RWPE1 (cell line): ENCODE data around the gene PDE8B.

ENCODE experiments used
- CTCF ChIA-PET: fragments of 350-600 bp; sonication (Branson Sonifier 250); formaldehyde crosslinking; extraction: SDS; loops from one replicate; lab custom pipeline; 2021; lab: Yijun Ruan, JAX
- POLR2A ChIA-PET: fragments of 400-600 bp; formaldehyde crosslinking; extraction: SDS; loops from one replicate; lab custom pipeline; 2020; ENCODE audit warnings: antibody characterized with exemption; ENCODE audit not compliant: low non-redundant PET; lab: Yijun Ruan, JAX
- DNase-seq: peaks from one replicate; pipeline ENCODE4 v3.0.0; 2012; ENCODE audit warnings: low spot score
- H3K27ac ChIP-seq: fragments of 450-650 bp; 2 replicates; pipeline ENCODE4 v1.5.1; 2017
- CTCF ChIP-seq: fragments of 450-650 bp; conservative IDR thresholded peaks from 2 replicates; pipeline ENCODE4 v1.5.1; 2017; ENCODE audit warnings: low read depth, mild to moderate bottlenecking

The PDE8B gene

GRCh38 chr5:77423022-77423750 lies 212.7 kb downstream of the PDE8B start:
- CTCF ChIA-PET, result interaction anchor here (1.4 kb wide), 1 partner anchor 137 kb away, joined by 4 read pairs; no protein-coding TSS in a partner anchor
- TF ChIP-seq CTCF, result no peak

GRCh38 chr5:77424921-77425320 lies 214.4 kb downstream of the PDE8B start:
- no peak for DNase-seq
- no peak overlapping the region for H3K27ac ChIP-seq
- CTCF ChIA-PET, result interaction anchor here (1.5 kb wide), 1 partner anchor 12 kb away, joined by 5 read pairs; no protein-coding TSS in a partner anchor
- POLR2A ChIA-PET, result no interaction called here
- TF ChIP-seq CTCF, result no peak

More at GRCh38 chr5:77423022-77423750, 212.7 kb downstream of the PDE8B start:
- H3K27ac ChIP-seq, result no peak overlapping the region
- DNase-seq, result no peak
- POLR2A ChIA-PET, result no interaction called here

- no peak for TF ChIP-seq CTCF
- POLR2A ChIA-PET, result no interaction called here
- no peak for DNase-seq
- no peak overlapping the region for H3K27ac ChIP-seq
- CTCF ChIA-PET, result interaction anchor here (0.6 kb wide), 1 partner anchor 8 kb away, joined by 3 read pairs; no protein-coding TSS in a partner anchor
These were observed 214.9 kb downstream of the PDE8B start for GRCh38 chr5:77425420-77425819.

GRCh38 chr5:77425998-77426659 lies 215.6 kb downstream of the PDE8B start:
- ChIA-PET POLR2A (no interaction called here), CTCF (interaction anchor here (0.6 to 1.6 kb wide), 3 partner anchors 9 to 521 kb away, joined by 3 to 4 read pairs (median 3); no protein-coding TSS in a partner anchor)
- no peak for DNase-seq
- no peak overlapping the region for H3K27ac ChIP-seq
- no peak for TF ChIP-seq CTCF

- ChIA-PET CTCF (interaction anchor here (0.6 to 1.6 kb wide), 2 partner anchors 10 to 521 kb away, joined by 3 to 4 read pairs; no protein-coding TSS in a partner anchor), POLR2A (no interaction called here)
- no peak for DNase-seq
- H3K27ac ChIP-seq, result no peak overlapping the region
- no peak for TF ChIP-seq CTCF
These were observed 216.2 kb downstream of the PDE8B start for GRCh38 chr5:77426670-77427069.

- no peak for DNase-seq
- H3K27ac ChIP-seq, result no peak overlapping the region
- TF ChIP-seq CTCF, result no peak
- ChIA-PET CTCF (interaction anchor here (0.5 to 1.6 kb wide), 3 partner anchors 8 to 342 kb away, joined by 3 to 4 read pairs (median 3); no protein-coding TSS in a partner anchor), POLR2A (no interaction called here)
These were observed 217.5 kb downstream of the PDE8B start for GRCh38 chr5:77427998-77428397.
